GM23338 (cell line): Measurements from ENCODE around the gene PTPRO. TPM values are rescaled to one million over a fixed set of nuclear protein-coding genes. Genes with fewer than 3 reads are reported as not detected.

Experiments
- ATAC-seq: fragments of 200-7000 bp; cut with Tn5 transposase; 3 replicates; pipeline ENCODE4 v1.9.1; 2020
- DNase-seq: peaks from one replicate; pipeline ENCODE4 v3.0.0-alpha.2; 2015; ENCODE audit warnings: low spot score
- H2AFZ ChIP-seq: fragments of 200-600 bp; sonication (generic); 2 replicates; pipeline ENCODE4 v1.8.0; 2016; ENCODE audit warnings: antibody characterized with exemption, mild to moderate bottlenecking, moderate library complexity
- H3F3A ChIP-seq: fragments of 200-600 bp; sonication (generic); replicated peaks from 2 replicates; pipeline ENCODE4 v1.8.0; 2017; ENCODE audit warnings: antibody characterized with exemption, mixed run types, low read depth
- H3K27ac ChIP-seq: fragments of 200-600 bp; sonication (generic); 2 replicates; pipeline ENCODE4 v1.6.1; 2016; ENCODE audit warnings: low read depth
- H3K27me3 ChIP-seq: fragments of 200-600 bp; sonication (generic); 2 replicates; pipeline ENCODE4 v1.8.0; 2016; ENCODE audit warnings: mild to moderate bottlenecking, mixed run types, moderate library complexity; ENCODE audit not compliant: insufficient read depth
- H3K36me3 ChIP-seq: fragments of 200-600 bp; sonication (generic); 2 replicates; pipeline ENCODE4 v1.8.0; 2016; ENCODE audit warnings: mild to moderate bottlenecking; ENCODE audit not compliant: insufficient read depth
- H3K4me1 ChIP-seq: fragments of 200-600 bp; sonication (generic); 2 replicates; pipeline ENCODE4 v1.8.0; 2016; ENCODE audit warnings: mild to moderate bottlenecking, moderate library complexity; ENCODE audit not compliant: insufficient read depth
- H3K4me2 ChIP-seq: fragments of 200-600 bp; sonication (generic); 2 replicates; pipeline ENCODE4 v1.7.1; 2017; ENCODE audit warnings: mixed run types
- H3K4me3 ChIP-seq: fragments of 200-600 bp; sonication (generic); 2 replicates; pipeline ENCODE4 v1.6.1; 2016; ENCODE audit warnings: mixed run types
- H3K79me2 ChIP-seq: fragments of 200-600 bp; sonication (generic); replicated peaks from 2 replicates; pipeline ENCODE4 v1.8.0; 2017; ENCODE audit warnings: mild to moderate bottlenecking; ENCODE audit not compliant: insufficient read depth
- H3K9me2 ChIP-seq: fragments of 200-600 bp; sonication (generic); 2 replicates; pipeline ENCODE4 v1.8.0; 2017; ENCODE audit not compliant: insufficient read depth
- H4K20me1 ChIP-seq: fragments of 200-600 bp; sonication (generic); replicated peaks from 2 replicates; pipeline ENCODE4 v1.8.0; 2017; ENCODE audit warnings: mild to moderate bottlenecking; ENCODE audit not compliant: insufficient read depth
- H3K27ac Mint-ChIP-seq: 2 replicates; pipeline ENCODE4 v1.8.0; 2020; ENCODE audit warnings: inconsistent platforms, mild to moderate bottlenecking, moderate library complexity, mixed read lengths
- H3K27me3 Mint-ChIP-seq: 3 replicates; pipeline ENCODE4 v1.8.0; 2022; ENCODE audit warnings: low read depth, mild to moderate bottlenecking, moderate library complexity, mixed read lengths, inconsistent platforms; ENCODE audit not compliant: insufficient read depth, poor library complexity
- H3K36me3 Mint-ChIP-seq: 3 replicates; pipeline ENCODE4 v1.8.0; 2021; ENCODE audit warnings: low read depth, mild to moderate bottlenecking, inconsistent platforms, moderate library complexity, mixed read lengths
- H3K4me1 Mint-ChIP-seq: 3 replicates; pipeline ENCODE4 v1.8.0; 2020; ENCODE audit warnings: mild to moderate bottlenecking, inconsistent platforms, mixed read lengths
- H3K4me3 Mint-ChIP-seq: 3 replicates; pipeline ENCODE4 v1.8.0; 2021; ENCODE audit warnings: moderate library complexity, mild to moderate bottlenecking, inconsistent platforms, mixed read lengths
- H3K9me3 Mint-ChIP-seq: 3 replicates; pipeline ENCODE4 v1.8.0; 2020; ENCODE audit warnings: moderate library complexity, mild to moderate bottlenecking, inconsistent platforms, mixed read lengths
- CREB1 ChIP-seq: fragments of 250-450 bp; sonication (Bioruptor Pico); IDR thresholded peaks from 2 replicates; pipeline ENCODE4 v1.5.0; 2020; ENCODE audit warnings: low read depth, mild to moderate bottlenecking, moderate library complexity
- CTCF ChIP-seq, 2 experiments: fragments of 200-600 bp in 1 of 2; sonication (generic) in 1 of 2; conservative IDR thresholded peaks; 2 replicates each; pipeline versions ENCODE4 v1.5.1 to v1.6.1; 2016 to 2017; ENCODE audit warnings: antibody characterized with exemption in 2 of 2, low read depth in 2 of 2, mild to moderate bottlenecking in 2 of 2, moderate library complexity in 1 of 2
- ETS1 ChIP-seq: IDR thresholded peaks from 2 replicates; pipeline ENCODE4 v1.6.1; 2016; ENCODE audit warnings: antibody characterized with exemption
- EZH2 ChIP-seq: fragments of 200-600 bp; sonication (generic); IDR thresholded peaks from one replicate; pipeline ENCODE4 v1.8.0; 2017; ENCODE audit warnings: antibody characterized with exemption, mild to moderate bottlenecking, low read depth; ENCODE audit not compliant: unreplicated experiment
- EZH2phosphoT487 ChIP-seq: fragments of 200-600 bp; sonication (generic); IDR thresholded peaks from one replicate; pipeline ENCODE4 v1.8.1; 2018; ENCODE audit warnings: antibody characterized with exemption; ENCODE audit not compliant: unreplicated experiment
- JUNB ChIP-seq: IDR thresholded peaks from one replicate; pipeline ENCODE4 v1.6.1; 2016; ENCODE audit warnings: antibody characterized with exemption; ENCODE audit not compliant: unreplicated experiment
- NANOG ChIP-seq: IDR thresholded peaks from 2 replicates; pipeline ENCODE4 v1.6.1; 2016; ENCODE audit warnings: antibody characterized with exemption, borderline replicate concordance
- POLR2AphosphoS5 ChIP-seq: IDR thresholded peaks from 2 replicates; pipeline ENCODE4 v1.6.1; 2016; ENCODE audit warnings: antibody characterized with exemption, low read depth
- REST ChIP-seq: IDR thresholded peaks from one replicate; pipeline ENCODE4 v1.6.1; 2018; ENCODE audit warnings: antibody characterized with exemption; ENCODE audit not compliant: unreplicated experiment
- STAT1 ChIP-seq: IDR thresholded peaks from one replicate; pipeline ENCODE4 v1.6.1; 2016; ENCODE audit warnings: antibody characterized with exemption; ENCODE audit not compliant: unreplicated experiment
- ZNF114 ChIP-seq: fragments of 250-450 bp; sonication (Bioruptor Pico); IDR thresholded peaks from 2 replicates; pipeline ENCODE4 v1.5.0; 2020; ENCODE audit warnings: mild to moderate bottlenecking, moderate library complexity
- ZNF331 ChIP-seq: fragments of 250-450 bp; sonication (Bioruptor Pico); IDR thresholded peaks from 2 replicates; pipeline ENCODE4 v1.5.0; 2020; ENCODE audit warnings: low read depth, mild to moderate bottlenecking, moderate library complexity
- ZNF462 ChIP-seq: fragments of 250-450 bp; sonication (Bioruptor Pico); IDR thresholded peaks from 2 replicates; pipeline ENCODE4 v1.5.0; 2020; ENCODE audit warnings: mild to moderate bottlenecking, moderate library complexity
- polyA plus RNA-seq: library from polyadenylated mRNA; unstranded; fragments of >200 nt; fragmentation: Nextera tagmentation; extraction: Ambion mirVana; gene quantifications from 2 replicates; pipeline ENCODE4 v1.2.1, GENCODE V29; 2016
- total RNA-seq: library from RNA; depleted of rRNA; stranded (reverse); fragments of >200 nt; shearing (Covaris generic); gene quantifications from 2 replicates; pipeline ENCODE4 v1.2.3, GENCODE V29; 2014

Gene PTPRO
- total and polyA plus RNA-seq, 2 experiments from 2014 or later: 1.4 to 1.5 TPM

GRCh38 chr12:15278816-15279658, 43.3 kb upstream of the PTPRO start:
- no peaks in the 10 kb centered on the region for H3K36me3 Mint-ChIP-seq
- peak overlapping the region; percentile 56; the same call in 1 of the 2 replicates for H2AFZ ChIP-seq
- H3K27ac ChIP-seq: no peak overlapping the region
- H3K4me1 Mint-ChIP-seq: peaks cover 7% of the 10 kb centered on the region; the same call in 2 of the 3 replicates
- 0 out of 2 replicates have a peak overlapping the region, but pooled peaks have one; percentile 12 for H3K27ac Mint-ChIP-seq
- no peak for DNase-seq
- ATAC-seq: no peak
- H3K4me3 Mint-ChIP-seq: no peak overlapping the region
- H3K79me2 ChIP-seq: no peaks in the 10 kb centered on the region
- no peaks in the 10 kb centered on the region for H3K9me3 Mint-ChIP-seq
- H3K36me3 ChIP-seq: no peaks in the 10 kb centered on the region
- H3K4me2 ChIP-seq: no peak overlapping the region
- H3K27me3 Mint-ChIP-seq: no peaks in the 10 kb centered on the region
- H4K20me1 ChIP-seq: no peaks in the 10 kb centered on the region
- TF ChIP-seq REST (no peak), STAT1 (no peak), NANOG (no peak), ZNF331 (CRISPR knock-in tag) (no peak), POLR2AphosphoS5 (no peak), ETS1 (no peak), JUNB (no peak), CTCF (conservative IDR thresholded peaks at IDR 0.05; ENCODE audit: low read depth in 2 of 2) (no peak), CREB1 (CRISPR knock-in tag) (no peak), ZNF114 (no peak), EZH2phosphoT487 (no peak), ZNF462 (CRISPR knock-in tag) (no peak), EZH2 (no peak)
- no peaks in the 10 kb centered on the region for H3K27me3 ChIP-seq
- H3K4me3 ChIP-seq: no peak overlapping the region
- no peaks in the 10 kb centered on the region for H3K9me2 ChIP-seq
- no peaks in the 10 kb centered on the region for H3F3A ChIP-seq
- no peaks in the 10 kb centered on the region for H3K4me1 ChIP-seq
